NCI-H446 treated with DMSO at 0.1 percent for 48 hours (cell line): ENCODE measurements around the gene DBP.
"Not testable (repeated sequence)": the region's sequence is repeated elsewhere in the genome, so short reads cannot be mapped to it uniquely, and the experiment has no call there.

ENCODE experiments used
- DNase-seq: peaks from one replicate; lab custom pipeline; 2025; lab: John Stamatoyannopoulos, UW

Gene DBP, protein sequence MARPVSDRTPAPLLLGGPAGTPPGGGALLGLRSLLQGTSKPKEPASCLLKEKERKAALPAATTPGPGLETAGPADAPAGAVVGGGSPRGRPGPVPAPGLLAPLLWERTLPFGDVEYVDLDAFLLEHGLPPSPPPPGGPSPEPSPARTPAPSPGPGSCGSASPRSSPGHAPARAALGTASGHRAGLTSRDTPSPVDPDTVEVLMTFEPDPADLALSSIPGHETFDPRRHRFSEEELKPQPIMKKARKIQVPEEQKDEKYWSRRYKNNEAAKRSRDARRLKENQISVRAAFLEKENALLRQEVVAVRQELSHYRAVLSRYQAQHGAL

DNA sequence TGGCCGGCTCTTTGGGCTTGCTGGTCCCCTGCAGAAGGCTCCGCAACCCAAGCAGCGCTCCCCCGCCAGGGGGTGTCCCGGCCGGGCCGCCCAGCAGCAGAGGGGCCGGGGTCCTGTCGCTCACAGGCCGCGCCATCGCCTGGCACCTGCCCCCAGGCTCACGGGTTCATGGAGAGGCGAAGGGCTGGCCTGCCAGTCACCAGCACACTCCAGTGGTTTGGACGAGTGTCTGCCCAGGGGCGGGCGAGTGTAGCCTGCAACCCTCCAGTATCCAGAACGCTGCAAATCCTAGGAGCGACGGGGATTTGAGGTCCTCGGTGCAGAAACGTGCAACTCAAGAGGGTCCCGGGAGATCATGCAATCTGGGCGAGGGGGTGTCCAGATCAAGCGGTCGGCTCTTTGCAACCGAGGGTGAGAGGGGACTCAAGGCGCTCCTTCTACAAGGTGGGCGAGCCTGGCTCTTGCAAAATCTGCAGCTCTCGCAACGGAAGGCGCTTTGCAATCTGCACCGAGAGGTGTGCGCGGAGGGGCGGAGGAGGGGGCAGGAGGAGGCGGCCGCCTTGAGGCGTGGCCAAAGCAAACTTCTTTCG lies at the start of gene DBP:
Gene DBP (minus strand): TSS at position 521 of the 590 bp plus-strand sequence. CDS start 385 bp downstream, at position 136.
- no peak for DNase-seq

DNA sequence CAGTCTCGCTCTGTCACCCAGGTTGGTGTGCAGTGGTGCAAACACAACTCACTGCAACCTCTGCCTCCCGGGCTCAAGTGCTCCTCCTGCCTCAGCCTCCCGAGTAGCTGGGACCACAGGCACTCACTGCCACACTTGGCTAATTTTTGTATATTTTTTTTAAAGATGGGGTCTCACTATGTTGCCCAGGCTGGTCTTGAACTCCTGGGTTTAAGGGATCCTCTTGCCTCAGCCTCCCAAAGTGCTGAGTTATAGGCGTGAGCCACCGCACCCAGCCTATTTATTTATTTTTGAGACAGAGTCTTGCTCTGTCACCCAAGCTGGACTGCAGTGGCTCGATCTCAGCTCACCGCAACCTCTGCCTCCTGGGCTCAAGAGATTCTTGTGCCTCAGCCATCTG lies 49.5 kb upstream of the DBP start:
- not testable (repeated sequence) for DNase-seq

DNA sequence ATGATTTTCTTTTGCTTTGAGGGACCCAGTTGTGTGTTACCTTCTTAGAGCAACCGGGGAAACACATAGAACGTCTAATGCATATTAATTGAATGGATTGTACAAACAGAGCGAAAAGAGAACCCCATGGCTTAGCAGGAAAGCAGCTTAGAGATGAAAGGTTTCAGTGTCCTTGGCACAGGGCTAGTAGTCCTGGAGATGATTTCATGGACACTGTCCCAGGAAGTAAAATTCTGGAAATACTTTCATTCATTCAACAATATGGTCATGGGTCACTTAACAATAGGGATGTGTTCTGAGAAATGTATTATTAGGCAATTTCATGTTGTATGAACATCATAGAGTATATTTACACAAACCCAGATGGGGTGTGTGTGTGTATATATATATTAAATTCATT lies 48.9 kb upstream of the DBP start:
- DNase-seq = no peak

DNA sequence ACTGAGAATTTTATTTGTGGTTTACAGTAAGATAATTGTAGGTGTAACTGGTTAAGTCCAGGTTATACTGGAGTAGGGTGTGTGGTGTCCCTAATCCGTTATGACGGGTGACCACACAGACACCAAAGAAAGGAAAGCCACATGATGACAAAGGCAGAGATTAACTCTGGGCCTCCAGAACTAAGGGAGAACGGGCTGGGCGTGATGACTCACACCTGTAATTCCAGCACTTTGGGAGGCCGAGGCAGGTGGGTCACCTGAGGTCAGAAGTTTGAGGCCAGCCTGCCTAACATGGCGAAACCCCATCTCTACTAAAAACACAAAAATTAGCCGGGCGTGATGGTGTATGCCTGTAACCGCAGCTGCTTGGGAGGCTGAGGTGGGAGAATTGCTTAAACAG lies 48.4 kb upstream of the DBP start:
- DNase-seq = no peak

DNA sequence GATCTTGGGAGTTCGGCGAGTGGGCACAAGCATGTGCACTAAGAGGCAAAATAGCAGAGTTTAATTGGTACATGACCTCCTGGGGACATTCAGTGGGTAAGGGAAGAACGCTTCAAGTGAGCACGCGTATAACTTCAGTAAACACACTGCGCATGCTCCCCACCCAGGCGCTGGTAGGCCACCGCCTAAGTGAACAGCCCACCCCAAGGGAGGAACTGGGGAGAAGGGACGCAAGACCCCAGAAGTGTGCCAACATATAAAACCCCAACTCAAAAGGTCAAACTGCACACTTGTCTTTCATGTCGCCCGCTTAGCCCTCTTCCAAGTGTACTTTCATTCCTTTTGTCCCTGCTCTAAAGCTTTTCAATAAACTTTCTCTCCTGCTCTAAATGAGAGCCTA lies 46.2 kb upstream of the DBP start:
- no peak for DNase-seq

DNA sequence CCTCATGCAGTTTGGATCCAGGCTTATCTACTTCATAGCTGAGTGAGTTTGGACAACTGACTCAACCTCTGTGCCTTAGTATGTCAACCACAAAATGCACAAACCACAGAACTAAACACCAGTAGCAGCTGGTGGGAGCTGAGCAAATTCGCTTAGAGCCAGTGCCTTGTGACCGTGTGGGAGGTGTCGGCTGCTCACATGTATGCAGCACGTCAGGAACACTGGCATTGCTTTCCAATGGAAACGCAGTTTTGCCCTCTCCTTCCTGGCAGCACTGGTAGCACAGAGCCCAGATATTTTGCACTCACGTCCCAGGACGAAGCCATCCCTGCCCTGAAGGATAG lies 43.9 kb upstream of the DBP start:
- no peak for DNase-seq

DNA sequence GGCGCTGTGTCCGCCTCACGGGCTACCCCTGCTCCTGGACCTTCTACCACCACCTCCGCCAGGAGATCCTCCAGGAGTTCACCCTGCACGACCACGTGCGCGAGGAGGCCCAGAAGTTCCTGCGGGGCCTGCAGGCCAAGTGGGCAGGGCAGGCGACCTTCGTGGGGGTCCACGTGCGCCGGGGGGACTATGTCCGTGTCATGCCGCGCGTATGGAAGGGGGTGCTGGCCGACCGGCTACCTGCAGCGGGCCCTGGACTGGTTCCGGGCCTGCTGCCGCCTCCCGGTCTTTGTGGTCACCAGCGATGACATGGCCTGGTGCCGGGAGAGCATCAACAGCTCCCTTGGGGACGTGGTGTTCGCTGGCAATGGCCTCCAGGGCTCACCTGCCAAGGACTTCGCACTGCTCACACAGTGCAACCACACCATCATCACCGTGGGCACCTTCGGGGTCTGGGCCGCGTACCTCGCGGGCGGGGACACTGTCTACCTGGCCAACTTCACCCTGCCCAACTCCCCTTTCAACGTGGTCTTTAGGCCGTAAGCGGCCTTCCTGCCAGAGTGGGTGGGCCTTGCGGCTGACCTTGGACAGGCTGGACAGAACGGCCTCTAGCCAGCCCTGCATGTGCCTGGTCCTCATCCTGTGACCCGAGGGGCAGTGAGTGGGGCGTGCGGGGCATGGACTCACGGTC lies 43.4 kb upstream of the DBP start:
- DNase-seq = no peak

DNA sequence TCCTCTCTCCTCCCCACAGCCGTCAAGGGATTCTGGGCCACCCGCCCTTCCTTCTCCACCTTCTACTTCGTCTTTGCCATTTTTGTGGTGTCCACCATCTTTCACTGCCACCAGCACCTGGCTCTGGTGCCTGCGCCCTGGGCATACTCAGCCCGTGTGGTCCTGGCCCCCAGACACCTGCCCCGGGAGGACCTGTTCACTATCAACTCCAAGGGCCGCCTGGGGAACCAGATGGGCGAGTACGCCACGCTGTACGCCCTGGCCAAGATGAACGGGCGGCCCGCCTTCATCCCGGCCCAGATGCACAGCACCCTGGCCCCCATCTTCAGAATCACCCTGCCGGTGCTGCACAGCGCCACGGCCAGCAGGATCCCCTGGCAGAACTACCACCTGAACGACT lies 42.8 kb upstream of the DBP start:
- not testable (repeated sequence) for DNase-seq

DNA sequence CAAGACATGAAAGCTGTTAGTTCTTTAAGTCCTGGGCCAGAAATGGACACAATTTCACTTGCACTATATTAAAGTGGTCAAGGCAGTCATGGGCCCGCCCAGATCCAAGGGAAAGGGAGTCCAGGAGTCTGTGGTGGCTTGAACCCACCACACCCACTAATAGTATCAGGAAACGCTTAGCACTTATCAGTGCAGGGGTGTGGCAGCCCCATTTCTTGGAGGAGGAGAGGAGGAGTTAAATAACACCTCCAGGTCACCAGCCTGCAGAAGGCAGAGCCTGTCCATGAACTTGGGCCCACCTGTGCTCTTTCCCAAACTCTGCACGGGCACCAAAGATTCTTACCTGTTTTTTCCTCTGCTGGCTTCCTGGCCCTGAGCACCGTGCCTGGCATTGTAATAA lies 41.0 kb upstream of the DBP start:
- no peak for DNase-seq

DNA sequence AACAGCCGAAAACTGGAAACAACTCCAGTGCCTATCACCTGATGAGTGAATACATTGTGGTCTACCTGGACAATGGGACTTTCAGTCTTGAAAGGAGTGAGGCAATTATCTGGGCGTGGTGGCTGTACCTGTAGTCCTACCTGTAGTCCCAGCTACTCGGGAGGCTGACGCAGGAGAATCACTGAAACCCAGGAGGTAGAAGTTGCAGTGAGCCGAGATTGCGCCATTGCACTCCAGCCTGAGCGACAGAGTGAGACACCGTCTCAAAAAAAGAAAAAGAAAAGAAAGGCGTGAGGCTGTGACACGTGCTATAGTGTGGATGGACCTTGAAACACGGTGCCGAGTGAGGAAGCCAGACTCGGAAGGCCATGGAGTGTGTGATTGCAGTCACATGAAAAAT lies 39.7 kb upstream of the DBP start:
- no peak for DNase-seq

DNA sequence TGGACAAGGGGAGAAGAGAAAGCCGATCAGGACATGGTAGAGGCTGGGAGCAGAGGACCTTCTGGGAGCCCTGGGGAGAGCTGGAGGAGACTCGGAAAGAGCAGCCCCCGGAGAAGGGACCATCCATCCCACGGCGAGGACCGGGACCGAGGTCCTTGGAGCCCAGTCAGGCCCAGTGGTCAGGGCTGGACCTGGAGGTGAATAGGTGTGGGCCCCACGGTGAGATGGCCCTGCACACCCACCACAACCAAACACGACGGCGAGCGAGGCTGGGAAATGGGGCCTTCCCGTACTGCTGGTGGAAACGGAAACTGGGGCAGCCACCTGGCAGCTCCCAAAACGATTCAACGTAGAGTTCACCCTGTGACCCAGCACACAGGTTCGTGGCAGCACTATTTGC lies 39.3 kb upstream of the DBP start:
- no peak for DNase-seq

DNA sequence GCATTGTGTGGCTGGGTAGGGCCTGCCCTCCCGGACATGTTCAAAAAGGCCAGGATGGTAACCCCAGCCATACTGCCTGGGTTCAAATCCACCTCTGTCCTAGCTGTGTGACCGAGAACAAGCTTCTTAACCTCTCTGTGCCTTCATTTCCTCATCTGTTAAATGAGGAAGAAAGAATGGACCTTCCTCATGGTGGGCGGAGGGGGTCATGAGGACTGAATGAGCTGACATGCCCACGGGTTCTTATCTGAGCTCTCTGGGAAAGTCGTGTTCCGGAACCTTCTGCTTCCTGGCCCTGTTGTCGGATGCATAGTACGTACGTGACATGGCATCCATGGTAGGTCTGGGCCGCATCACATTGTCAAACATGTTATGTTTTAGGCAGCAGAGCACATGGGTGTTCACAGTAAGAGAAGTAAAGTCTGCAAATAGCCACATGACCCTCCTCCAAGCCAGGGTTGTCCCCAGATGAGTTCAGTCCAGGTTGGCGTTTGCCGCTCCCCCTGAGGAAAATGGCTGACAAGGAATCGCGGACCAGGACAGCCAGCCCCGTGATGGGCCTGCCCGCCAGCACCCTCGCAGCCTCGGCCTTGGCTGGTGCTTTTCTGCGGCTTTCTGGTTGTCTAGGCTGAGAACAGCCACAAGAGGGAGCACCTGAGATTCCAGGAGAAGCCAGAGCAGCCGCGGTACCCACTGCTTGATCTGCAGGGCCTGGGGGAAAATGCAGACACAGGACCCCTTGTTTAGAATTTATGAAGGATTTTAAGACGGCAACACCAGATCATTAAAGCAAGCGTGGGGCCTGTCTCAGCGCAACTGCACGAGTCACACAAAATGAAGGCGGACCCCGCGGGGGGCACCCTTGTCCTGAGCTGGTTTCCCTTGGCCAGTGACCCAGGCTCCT lies 38.0 kb upstream of the DBP start:
- peak; percentile 72 for DNase-seq

DNA sequence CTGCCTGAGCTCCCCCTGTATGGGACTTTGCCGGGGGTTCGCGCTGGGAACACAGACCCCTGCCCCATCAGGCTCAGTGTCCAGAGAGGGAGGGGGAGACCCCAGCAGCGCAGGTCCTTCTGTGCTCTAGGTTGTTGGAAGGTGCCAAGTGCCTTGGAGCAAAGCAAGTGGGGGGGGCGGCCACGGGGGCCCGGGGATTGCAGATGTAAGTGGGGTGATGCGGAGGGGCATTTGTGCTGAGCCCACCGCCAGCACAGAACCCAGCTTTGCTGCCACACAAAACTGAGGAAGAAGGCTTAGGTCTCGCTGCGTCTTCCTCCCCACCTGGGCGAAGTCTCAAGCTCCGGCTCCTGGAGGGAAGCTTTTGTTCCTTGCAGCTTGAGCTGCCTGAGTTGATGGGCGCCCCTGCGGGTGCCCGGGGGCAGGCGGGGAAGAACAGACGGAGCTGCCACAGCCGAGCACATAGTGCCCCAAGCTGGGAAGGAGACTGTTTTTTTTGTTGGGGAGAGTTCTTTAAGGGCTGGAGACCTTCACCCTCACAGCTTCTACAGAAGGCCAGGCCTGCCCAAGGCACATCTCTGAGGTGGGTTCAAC lies 37.1 kb upstream of the DBP start:
- no peak for DNase-seq

DNA sequence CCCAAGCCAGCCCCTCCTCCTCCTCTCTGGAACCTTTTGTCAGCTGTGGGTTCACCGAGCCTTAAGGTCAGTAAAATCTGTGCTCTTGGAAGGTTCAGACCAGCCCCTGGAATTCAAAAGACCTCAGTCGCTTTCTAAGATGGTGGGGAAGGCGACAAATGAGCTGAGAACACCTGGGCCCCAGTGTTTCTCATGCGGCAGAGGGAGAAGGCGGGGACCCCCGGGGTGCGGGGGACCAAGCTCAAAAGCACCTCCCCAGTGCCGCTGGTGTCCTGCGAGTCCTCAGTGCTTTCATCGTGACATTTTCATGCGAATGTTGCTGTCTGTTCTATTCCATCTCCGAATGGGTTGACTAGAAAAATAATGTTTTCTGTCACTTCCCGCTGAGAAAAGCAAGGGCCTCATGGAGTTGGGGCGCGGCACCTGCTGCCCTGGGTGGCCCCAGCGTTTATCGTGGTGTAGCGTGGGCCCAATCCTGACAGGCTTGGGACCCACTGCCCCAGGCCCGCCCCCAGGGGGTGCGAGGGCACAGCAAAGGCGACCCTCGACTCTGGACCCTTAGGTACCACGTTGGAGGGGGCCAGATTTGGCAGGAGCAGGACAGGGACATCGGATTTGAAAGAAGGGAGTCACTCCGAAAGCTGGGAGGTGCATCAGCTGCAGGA lies 36.4 kb upstream of the DBP start:
- DNase-seq = no peak

DNA sequence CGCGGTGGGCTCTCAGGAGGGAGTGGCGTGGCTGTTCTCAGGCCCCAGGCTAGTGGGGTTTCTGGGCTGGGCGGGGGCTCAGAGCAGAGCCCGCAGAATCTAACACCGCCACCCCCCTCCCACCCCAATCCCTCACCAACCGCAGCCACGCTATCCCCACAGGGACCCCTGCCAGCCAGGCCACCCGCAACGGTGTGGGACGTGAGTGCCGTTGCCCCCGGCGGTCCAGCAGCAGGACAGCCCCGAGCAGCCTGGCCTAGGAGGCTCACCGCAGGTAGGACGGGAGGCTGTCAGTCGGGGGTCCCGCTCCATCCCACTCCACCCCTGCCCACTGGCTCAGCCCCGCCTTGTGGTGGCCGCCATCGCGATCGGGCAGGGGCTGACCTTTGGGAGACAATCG lies 35.8 kb upstream of the DBP start, which contains the start of gene NTN5:
Gene NTN5 (minus strand): TSS at position 24 of the 400 bp plus-strand sequence. CDS start 2,031 bp downstream, outside the sequence.
- DNase-seq = no peak

DNA sequence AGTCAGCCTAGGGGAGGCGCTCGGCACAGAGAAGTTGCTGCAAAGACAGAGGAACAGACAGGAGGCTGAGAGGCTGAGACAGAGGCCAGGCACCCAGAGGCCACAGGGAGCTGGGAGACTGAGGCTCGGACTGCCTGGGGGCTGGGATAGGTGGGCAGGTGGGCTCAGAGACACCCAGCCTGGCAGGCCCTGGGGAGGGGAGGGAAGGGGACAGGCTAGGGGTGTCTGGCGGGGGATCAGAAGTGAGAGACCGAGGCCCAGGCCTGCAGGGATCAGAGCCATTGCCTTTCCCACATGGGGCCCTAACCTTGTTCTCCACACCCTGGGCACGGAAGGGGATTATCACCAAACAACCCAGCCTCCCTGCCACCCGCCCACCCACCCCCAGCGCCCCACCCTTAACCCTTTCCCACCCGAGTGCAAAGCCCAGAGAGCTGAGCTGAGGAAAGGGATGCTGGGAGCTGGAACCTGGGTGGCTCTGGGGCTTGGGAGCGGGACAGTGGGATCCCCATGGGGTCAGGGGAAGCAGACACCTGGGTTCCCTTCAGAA lies 34.3 kb upstream of the DBP start:
- DNase-seq = no peak

DNA sequence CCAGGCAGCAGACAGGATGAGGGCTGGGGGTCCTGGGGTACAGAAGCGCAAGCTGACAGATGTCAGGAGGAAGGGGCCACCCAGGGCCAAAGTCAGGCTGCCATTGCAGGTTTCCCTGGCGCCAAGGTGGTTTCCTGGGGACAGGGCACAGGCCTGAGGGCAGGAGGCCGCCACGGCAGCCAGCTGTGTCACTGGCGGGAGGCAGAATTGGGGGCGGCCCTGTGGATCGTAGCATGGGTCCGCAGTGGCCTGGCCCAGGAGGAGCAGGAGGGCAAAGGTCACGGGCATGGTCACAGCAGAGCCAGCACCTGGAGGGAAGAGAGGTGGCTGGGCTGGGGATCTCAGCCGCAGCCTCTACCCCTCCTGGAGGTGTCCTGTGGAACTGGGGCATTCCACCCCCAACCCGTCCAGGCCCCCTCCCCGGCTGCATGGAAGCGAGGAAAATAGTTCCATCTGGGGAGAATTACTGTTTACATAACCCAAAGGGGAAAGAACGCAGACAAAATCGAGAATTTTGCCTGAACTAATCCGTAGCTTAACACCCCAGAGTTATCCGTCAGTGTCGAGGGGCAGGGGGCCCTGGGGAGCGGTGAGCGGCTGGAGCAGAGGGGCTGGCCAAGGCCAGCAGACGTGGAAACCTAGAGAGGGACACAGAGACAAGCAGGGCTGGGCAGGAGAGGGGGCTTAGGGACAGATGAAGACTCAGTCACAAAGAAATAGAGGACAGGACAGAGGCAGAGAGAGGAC lies 33.7 kb upstream of the DBP start:
- DNase-seq = no peak

DNA sequence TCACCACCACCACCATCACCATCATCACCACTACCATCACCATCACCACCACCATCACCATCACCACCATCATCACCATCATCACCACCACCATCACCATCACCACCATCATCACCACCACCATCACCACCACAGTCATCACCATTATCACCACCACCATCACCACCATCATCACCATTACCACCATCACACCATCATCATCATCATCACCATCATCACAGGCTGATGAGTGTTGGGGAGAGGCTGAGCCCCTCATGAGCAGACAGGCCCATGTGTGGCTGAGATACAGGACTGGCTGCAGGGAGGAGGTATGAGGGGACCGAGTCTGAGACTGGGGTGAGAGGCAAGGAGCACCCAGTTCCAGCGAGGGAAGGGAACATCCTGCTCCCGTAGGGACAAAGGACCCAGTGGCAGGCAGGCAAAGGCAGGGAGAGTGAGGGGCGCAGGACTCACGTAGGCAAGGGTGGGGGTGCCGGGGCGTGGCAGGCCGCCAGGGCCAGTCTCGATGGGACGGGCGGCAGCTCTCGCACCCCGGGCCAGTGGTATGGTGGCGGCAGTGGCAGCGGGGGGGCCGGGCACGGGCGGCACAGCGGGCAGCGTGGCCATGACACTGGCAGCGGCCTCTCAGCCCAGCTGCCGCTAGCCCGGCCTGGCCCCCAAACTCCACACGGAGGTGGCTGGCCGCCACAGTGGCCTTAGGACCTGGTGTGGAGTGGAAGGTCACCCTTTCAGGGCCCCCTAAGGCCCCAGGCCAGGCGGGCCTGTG lies 32.9 kb upstream of the DBP start:
- no peak for DNase-seq

DNA sequence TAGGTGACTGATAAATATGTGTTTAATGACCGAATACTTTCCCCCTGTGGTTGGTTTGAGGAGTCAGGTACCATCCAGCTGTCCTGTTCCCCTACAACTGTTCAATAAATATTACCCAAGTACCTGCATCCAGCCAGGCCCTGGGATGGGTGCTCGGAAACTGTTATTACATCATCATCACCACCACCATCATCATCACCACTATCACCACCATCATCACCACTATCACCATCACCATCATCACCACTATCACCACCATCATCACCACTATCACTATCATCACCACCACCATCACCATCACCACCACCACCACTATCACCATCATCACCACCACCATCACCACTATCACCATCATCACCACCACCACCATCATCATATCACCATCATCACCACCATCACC lies 31.6 kb upstream of the DBP start:
- no peak for DNase-seq

DNA sequence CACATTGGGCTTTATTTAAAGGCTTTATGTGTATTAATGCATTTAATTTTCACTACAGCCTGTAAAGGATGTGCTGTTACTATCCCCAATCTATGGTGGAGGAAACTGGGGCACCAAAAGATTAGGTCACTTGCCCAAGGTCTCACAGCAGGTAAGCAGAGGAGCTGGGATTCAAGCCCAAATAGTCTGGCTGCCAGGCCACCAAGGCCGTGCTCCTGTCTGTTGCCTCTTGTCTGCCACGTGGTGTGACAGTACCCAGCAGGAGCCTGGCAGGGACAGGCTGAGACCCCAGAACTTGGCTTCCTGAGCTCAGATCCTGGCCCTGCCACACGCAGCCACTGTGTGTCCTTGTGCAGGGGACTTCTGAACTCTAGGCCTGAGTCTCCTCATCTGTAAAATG lies 31.2 kb upstream of the DBP start:
- no peak for DNase-seq
